Keratinocyte (primary cell): ENCODE results near the gene RUNX1. TPM values are rescaled to one million over a fixed set of nuclear protein-coding genes. Genes with fewer than 3 reads are reported as not detected.

ENCODE experiments used
- DNase-seq: peaks from one replicate; pipeline ENCODE4 v3.0.0-alpha.2; 2011; ENCODE audit warnings: low read depth, missing footprints, low spot score
- FAIRE-seq: peaks from 2 replicates; lab custom pipeline; 2011; peaks lifted over from hg19 to GRCh38; lab: Jason Lieb, UNC
- H2AFZ ChIP-seq: 2 replicates; pipeline ENCODE4 v1.6.0; 2012; ENCODE audit warnings: low read length, control low read depth, inconsistent platforms; ENCODE audit not compliant: control insufficient read depth
- H3K27ac ChIP-seq: 2 replicates; pipeline ENCODE4 v1.5.1; 2011; ENCODE audit warnings: low read length; ENCODE audit not compliant: control insufficient read depth, insufficient read depth
- H3K27me3 ChIP-seq: 3 replicates; pipeline ENCODE4 v1.6.0; 2011; ENCODE audit warnings: low read length; ENCODE audit not compliant: control insufficient read depth, insufficient read depth; ENCODE audit errors: extremely low read depth
- H3K36me3 ChIP-seq, 2 experiments: 2 replicates in 1 of 2; 3 replicates in 1 of 2; pipeline ENCODE4 v1.5.1; 2011; ENCODE audit warnings: low read length in 2 of 2, mild to moderate bottlenecking in 1 of 2; ENCODE audit not compliant: control insufficient read depth in 2 of 2, insufficient read depth in 2 of 2; ENCODE audit errors: extremely low read depth in 1 of 2
- H3K4me1 ChIP-seq: 3 replicates; pipeline ENCODE4 v1.5.1; 2011; ENCODE audit warnings: low read length; ENCODE audit not compliant: control insufficient read depth, insufficient read depth; ENCODE audit errors: extremely low read depth
- H3K4me2 ChIP-seq: 3 replicates; pipeline ENCODE4 v1.6.0; 2011; ENCODE audit warnings: low read depth, low read length; ENCODE audit not compliant: control insufficient read depth, insufficient read depth; ENCODE audit errors: extremely low read depth
- H3K4me3 ChIP-seq, 3 experiments: fragments of 200-600 bp in 1 of 3; sonication (generic) in 1 of 3; 2 replicates in 2 of 3; 3 replicates in 1 of 3; pipeline ENCODE4 v1.5.1; 2011 to 2016; ENCODE audit warnings: low read length in 3 of 3, mild to moderate bottlenecking in 3 of 3, control low read depth in 2 of 3, inconsistent platforms in 1 of 3, low read depth in 1 of 3, mixed read lengths in 1 of 3, mixed run types in 1 of 3, moderate library complexity in 1 of 3; ENCODE audit not compliant: control insufficient read depth in 2 of 3, insufficient read depth in 2 of 3; ENCODE audit errors: extremely low read depth in 1 of 3
- H3K79me2 ChIP-seq: 2 replicates; pipeline ENCODE4 v1.6.0; 2012; ENCODE audit warnings: low read length; ENCODE audit not compliant: control insufficient read depth, insufficient read depth
- H3K9ac ChIP-seq: 3 replicates; pipeline ENCODE4 v1.6.0; 2011; ENCODE audit warnings: low read length; ENCODE audit not compliant: control insufficient read depth, insufficient read depth; ENCODE audit errors: extremely low read depth
- H3K9me1 ChIP-seq: 3 replicates; pipeline ENCODE4 v1.6.0; 2011; ENCODE audit warnings: low read length; ENCODE audit not compliant: control insufficient read depth, insufficient read depth; ENCODE audit errors: extremely low read depth
- H3K9me3 ChIP-seq: 2 replicates; pipeline ENCODE4 v1.5.1; 2012; ENCODE audit warnings: low read depth, low read length; ENCODE audit not compliant: control insufficient read depth
- H4K20me1 ChIP-seq: 3 replicates; pipeline ENCODE4 v1.6.0; 2011; ENCODE audit warnings: low read length; ENCODE audit not compliant: control insufficient read depth, insufficient read depth; ENCODE audit errors: extremely low read depth
- CTCF ChIP-seq, 3 experiments: IDR thresholded peaks in 1 of 3; conservative IDR thresholded peaks in 1 of 3; optimal IDR thresholded peaks in 1 of 3; 2 replicates in 2 of 3; 3 replicates in 1 of 3; pipeline versions ENCODE3 to v1.5.1; 2011; ENCODE audit warnings: low read length in 3 of 3, mild to moderate bottlenecking in 3 of 3, moderate library complexity in 2 of 3, control low read depth in 1 of 3, inconsistent platforms in 1 of 3; ENCODE audit not compliant: insufficient read depth in 2 of 3; ENCODE audit errors: extremely low read depth in 1 of 3
- EZH2 ChIP-seq: IDR thresholded peaks from one replicate; pipeline ENCODE4 v1.6.1; 2012; ENCODE audit warnings: inconsistent platforms, mild to moderate bottlenecking, low read length, moderate library complexity
- dilution Hi-C: fragments of 300-500 bp; cut with MboI; formaldehyde crosslinking; loops from one replicate; pipeline ENCODE4 v1.7.0; 2020; ENCODE audit warnings: low sequenced_read_pairs; ENCODE audit not compliant: extremely low pct_ligation_motif_present
- polyA plus RNA-seq, 5 experiments: library from polyadenylated mRNA; depleted of rRNA in 3 of 5; stranded (reverse) in 3 of 5; stranded (forward) in 1 of 5; unstranded in 1 of 5; fragments of >200 nt; gene quantifications; 1 replicate in 1 of 5; 2 replicates in 3 of 5; 3 replicates in 1 of 5; pipeline versions ENCODE4 v1.2.1 to v1.2.3, GENCODE V29; 2011 to 2012; ENCODE audit warnings: missing spikeins in 2 of 5, low read depth in 1 of 5, low replicate concordance in 1 of 5

The RUNX1 gene
- polyA plus RNA-seq, 1 donor (not counting 4 experiments of a cell fraction or from before 2014, with no cell fraction given) = 44.9 TPM

DNA sequence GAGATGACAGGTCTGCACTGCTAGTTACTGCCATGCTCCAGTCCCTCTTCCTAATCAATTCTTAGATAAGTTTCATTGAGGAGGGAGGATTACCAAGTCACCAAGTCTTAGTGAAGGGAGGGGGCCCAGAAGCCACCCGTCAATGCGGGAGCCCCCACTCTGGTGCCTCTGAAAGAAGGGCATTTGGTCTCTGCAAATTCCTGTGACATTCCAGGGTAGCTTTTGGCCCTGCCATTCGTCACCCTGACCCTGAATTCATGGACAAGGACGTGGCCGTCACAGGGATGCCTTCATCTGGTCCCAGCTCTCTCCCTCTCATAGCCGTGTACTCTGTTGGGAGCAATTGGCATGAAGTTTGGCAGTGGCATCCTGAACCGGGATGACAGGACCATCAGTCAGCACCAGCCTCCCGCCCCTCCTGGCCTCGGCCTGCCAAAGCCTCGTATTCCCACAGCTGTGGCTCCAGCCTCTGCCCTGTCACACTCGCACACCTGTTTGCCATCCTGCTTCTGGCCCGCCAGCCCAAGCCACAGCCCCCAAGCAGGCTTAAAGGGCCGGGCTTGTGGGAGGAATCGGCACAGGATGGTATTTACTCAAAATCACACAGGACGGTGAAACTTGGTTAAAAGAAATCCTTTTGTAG, 229.6 kb downstream of the RUNX1 start:
- peak overlapping the region; percentile 57 for H3K4me2 ChIP-seq
- TF ChIP-seq CTCF (optimal IDR thresholded peaks at IDR 0.05 in 1 of 3, IDR thresholded peaks at IDR 0.05 in 1 of 3, conservative IDR thresholded peaks at IDR 0.05 in 1 of 3; ENCODE audit: extremely low read depth in 1 of 3, insufficient read depth in 2 of 3, low read length in 3 of 3) (no peak), EZH2 (no peak)
- dilution Hi-C loops = no loop called here
- peaks cover 36% of the 10 kb centered on the region for H3K79me2 ChIP-seq
- DNase-seq (no peak), FAIRE-seq (no peak)
- peaks cover 74% of the 10 kb centered on the region for H3K4me1 ChIP-seq
- H2AFZ ChIP-seq = no peak overlapping the region
- no peak overlapping the region for H3K4me3 ChIP-seq
- no peaks in the 10 kb centered on the region for H3K9me1 ChIP-seq
- H3K27ac ChIP-seq = peak overlapping the region; percentile 71
- H3K36me3 ChIP-seq = peaks cover 32 to 74% of the 10 kb centered on the region in 2 experiments
- no peaks in the 10 kb centered on the region for H3K27me3 ChIP-seq
- H3K9ac ChIP-seq = peak overlapping the region; percentile 39
- peaks cover 4% of the 10 kb centered on the region for H4K20me1 ChIP-seq
- H3K9me3 ChIP-seq = no peaks in the 10 kb centered on the region

DNA sequence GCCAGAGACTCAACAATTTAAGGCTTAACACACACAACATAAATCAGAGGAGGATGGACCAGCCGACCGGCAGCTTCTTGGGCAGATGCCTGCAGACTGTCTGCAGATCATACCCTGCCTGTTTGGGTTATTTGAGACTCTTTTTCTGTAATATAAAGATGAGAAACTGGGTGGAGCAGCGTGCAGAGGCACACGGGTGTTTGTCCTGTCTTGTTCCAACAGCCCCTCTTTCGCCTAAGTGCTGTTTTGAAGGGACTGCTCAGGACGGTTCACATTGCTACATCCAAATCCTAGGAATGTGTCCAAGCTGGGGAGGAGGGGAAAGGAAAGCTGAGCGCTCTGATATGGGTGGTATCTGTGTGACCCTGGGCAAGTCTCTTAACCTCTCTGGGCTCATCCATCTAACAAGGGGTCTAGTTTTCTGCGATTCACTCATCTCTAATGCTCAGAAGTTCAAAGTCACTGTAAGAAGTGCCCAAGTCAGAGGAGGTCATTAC, 230.4 kb downstream of the RUNX1 start:
- H3K27me3 ChIP-seq = no peaks in the 10 kb centered on the region
- peak overlapping the region in 1 of 3 experiments; percentile 5 for H3K4me3 ChIP-seq
- H3K9me1 ChIP-seq = no peaks in the 10 kb centered on the region
- TF ChIP-seq CTCF (optimal IDR thresholded peaks at IDR 0.05 in 1 of 3, IDR thresholded peaks at IDR 0.05 in 1 of 3, conservative IDR thresholded peaks at IDR 0.05 in 1 of 3; ENCODE audit: extremely low read depth in 1 of 3, insufficient read depth in 2 of 3, low read length in 3 of 3) (no peak), EZH2 (no peak)
- DNase-seq = no peak
- H3K9me3 ChIP-seq = no peaks in the 10 kb centered on the region
- H3K4me2 ChIP-seq = peak overlapping the region; percentile 57
- H3K9ac ChIP-seq = peak overlapping the region; percentile 39
- H4K20me1 ChIP-seq = peaks cover 4% of the 10 kb centered on the region
- dilution Hi-C loops = no loop called here
- no peak overlapping the region for H2AFZ ChIP-seq
- peak; percentile 26 for FAIRE-seq
- H3K27ac ChIP-seq = peak overlapping the region; percentile 71
- H3K36me3 ChIP-seq = peaks cover 31 to 68% of the 10 kb centered on the region in 2 experiments
- H3K4me1 ChIP-seq = peaks cover 82% of the 10 kb centered on the region
- peaks cover 34% of the 10 kb centered on the region for H3K79me2 ChIP-seq
